DOHH2 (cell line): Measurements from ENCODE around the gene ASL.

Experiments used
- CTCF ChIP-seq: fragments of 200-600 bp; sonication (generic); IDR thresholded peaks from one replicate; pipeline ENCODE4 v1.5.1; 2014; ENCODE audit warnings: antibody characterized with exemption, mild to moderate bottlenecking, low read depth, low read length; ENCODE audit not compliant: poor library complexity, severe bottlenecking
- EZH2phosphoT487 ChIP-seq: fragments of 200-600 bp; sonication (generic); IDR thresholded peaks from 2 replicates; pipeline ENCODE4 v1.6.1; 2017; ENCODE audit warnings: borderline replicate concordance, mild to moderate bottlenecking, antibody characterized with exemption, low read length, moderate library complexity, mixed read lengths

DNA sequence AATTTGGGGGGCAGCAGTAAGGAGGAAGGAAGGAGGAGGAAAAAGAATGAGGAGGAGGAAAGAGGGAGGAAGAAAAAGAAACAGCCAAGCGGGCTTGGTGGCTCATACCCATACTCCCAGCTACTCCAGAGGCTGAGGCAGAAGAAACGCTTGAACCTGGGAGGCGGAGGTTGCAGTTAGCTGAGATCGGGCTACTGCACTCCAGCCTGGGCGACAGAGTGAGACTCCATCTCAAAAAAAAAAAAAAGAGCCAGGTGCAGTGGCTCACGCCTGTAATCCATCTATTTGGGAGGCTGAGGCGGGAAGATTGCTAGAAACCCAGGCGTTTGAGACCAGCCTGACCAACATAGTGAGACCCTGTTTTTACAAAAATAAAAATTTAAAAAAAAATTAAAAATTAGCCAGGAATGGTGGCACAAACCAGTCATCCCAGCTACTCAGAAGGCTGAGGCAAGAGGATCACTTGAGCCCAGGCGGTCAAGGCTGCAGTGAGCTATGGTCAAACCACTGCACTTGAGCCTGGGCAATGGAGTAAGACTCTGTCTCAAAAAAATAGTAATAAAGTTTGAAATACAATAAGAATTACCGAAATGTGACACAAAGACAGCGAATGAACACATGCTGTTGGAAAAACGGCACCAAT, 24.9 kb downstream of the ASL start:
- TF ChIP-seq CTCF, result no peak
- no peak for TF ChIP-seq EZH2phosphoT487
